ENCODE results near the gene FXN.
"Not testable (repeated sequence)": the region's sequence is repeated elsewhere in the genome, so short reads cannot be mapped to it uniquely, and the experiment has no call there.

DNA sequence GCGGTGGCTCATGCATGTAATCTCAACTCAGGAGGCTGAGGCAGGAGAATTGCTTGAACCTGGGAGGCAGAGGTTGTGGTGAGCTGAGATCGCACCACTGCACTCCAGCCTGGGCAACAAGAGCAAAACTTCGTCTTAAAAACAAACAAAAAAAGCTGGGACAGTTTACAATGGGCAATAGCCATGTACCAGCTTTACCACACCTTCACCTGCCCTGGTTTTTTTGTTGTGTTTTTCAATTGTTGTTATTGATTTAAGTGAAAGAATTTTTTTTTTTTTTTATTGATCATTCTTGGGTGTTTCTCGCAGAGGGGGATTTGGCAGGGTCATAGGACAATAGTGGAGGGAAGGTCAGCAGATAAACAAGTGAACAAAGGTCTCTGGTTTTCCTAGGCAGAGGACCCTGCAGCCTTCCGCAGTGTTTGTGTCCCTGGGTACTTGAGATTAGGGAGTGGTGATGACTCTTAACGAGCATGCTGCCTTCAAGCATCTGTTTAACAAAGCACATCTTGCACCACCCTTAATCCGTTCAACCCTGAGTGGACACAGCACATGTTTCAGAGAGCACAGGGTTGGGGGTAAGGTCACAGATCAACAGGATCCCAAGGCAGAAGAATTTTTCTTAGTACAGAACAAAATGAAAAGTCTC lies 67.9 kb downstream of the FXN start:
- TF ChIP-seq POLR2A, CTCF (IDR thresholded peaks at IDR 0.05): not testable (repeated sequence)
